Fibroblast of lung (primary cell): Measurements from ENCODE around the gene SLC9A3.

Experiments
- EZH2 ChIP-seq: IDR thresholded peaks from 2 replicates; pipeline ENCODE4 v1.5.1; 2012; ENCODE audit warnings: low read length, control low read depth, mild to moderate bottlenecking; ENCODE audit errors: missing control alignments
- TF ChIP-seq, protein P1 (sequence below), 2 donors: IDR thresholded peaks in 1 of 2; conservative IDR thresholded peaks in 1 of 2; 1 replicate in 1 of 2; 2 replicates in 1 of 2; pipeline ENCODE4 v1.5.1; 2011 to 2012; ENCODE audit warnings: low read length in 2 of 2, control low read depth in 1 of 2, inconsistent platforms in 1 of 2, low read depth in 1 of 2, mild to moderate bottlenecking in 1 of 2

DNA sequence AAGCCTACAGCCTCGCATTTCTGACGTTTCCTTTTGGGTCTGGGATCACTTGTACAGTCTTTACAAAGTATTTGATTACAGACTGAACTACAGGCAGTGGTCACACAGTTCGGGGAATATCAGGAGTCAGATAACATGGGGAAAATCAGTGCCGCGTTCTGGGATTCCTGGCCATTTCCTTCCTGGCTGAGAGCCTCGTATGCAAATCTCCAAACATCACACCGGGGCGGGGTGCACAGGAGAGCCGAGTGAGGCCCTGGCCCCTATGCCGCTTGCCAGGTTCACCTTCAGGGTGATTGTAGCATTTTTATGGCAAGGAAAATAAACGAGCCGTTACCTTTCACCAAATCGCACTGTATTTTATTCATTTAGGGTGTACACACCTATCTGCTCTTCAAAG lies 29.6 kb upstream of the SLC9A3 start:
- TF ChIP-seq, protein P1, sequence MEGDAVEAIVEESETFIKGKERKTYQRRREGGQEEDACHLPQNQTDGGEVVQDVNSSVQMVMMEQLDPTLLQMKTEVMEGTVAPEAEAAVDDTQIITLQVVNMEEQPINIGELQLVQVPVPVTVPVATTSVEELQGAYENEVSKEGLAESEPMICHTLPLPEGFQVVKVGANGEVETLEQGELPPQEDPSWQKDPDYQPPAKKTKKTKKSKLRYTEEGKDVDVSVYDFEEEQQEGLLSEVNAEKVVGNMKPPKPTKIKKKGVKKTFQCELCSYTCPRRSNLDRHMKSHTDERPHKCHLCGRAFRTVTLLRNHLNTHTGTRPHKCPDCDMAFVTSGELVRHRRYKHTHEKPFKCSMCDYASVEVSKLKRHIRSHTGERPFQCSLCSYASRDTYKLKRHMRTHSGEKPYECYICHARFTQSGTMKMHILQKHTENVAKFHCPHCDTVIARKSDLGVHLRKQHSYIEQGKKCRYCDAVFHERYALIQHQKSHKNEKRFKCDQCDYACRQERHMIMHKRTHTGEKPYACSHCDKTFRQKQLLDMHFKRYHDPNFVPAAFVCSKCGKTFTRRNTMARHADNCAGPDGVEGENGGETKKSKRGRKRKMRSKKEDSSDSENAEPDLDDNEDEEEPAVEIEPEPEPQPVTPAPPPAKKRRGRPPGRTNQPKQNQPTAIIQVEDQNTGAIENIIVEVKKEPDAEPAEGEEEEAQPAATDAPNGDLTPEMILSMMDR (conservative IDR thresholded peaks at IDR 0.05 in 1 of 2, IDR thresholded peaks at IDR 0.05 in 1 of 2; ENCODE audit: low read depth in 1 of 2, low read length in 2 of 2), result no peak
- TF ChIP-seq EZH2, result no peak
